Gastroesophageal sphincter (tissue), 3 donors: ENCODE data around the gene KDM5C.

Experiments used
- EP300 ChIP-seq: sonication (generic); formaldehyde crosslinking; IDR thresholded peaks from one replicate; pipeline ENCODE4 v1.6.1; 2017; ENCODE audit warnings: antibody characterized with exemption, mild to moderate bottlenecking
- POLR2A ChIP-seq, 2 donors: fragments of 450-650 bp; IDR thresholded peaks; one replicate each; pipeline ENCODE4 v1.6.1; 2017; ENCODE audit warnings: antibody characterized with exemption in 2 of 2, mild to moderate bottlenecking in 2 of 2, moderate library complexity in 1 of 2
- POLR2AphosphoS5 ChIP-seq: sonication (generic); formaldehyde crosslinking; IDR thresholded peaks from one replicate; pipeline ENCODE4 v1.6.1; 2017; ENCODE audit warnings: antibody characterized with exemption
- TF ChIP-seq, protein P1 (sequence below), 4 experiments: fragments of 200-600 bp in 2 of 4; fragments of 450-650 bp in 2 of 4; sonication (generic) in 1 of 4; IDR thresholded peaks; one replicate each; pipeline ENCODE4 v1.5.1; 2017 to 2019; ENCODE audit warnings: antibody characterized with exemption in 4 of 4, mild to moderate bottlenecking in 2 of 4, moderate library complexity in 2 of 4

DNA sequence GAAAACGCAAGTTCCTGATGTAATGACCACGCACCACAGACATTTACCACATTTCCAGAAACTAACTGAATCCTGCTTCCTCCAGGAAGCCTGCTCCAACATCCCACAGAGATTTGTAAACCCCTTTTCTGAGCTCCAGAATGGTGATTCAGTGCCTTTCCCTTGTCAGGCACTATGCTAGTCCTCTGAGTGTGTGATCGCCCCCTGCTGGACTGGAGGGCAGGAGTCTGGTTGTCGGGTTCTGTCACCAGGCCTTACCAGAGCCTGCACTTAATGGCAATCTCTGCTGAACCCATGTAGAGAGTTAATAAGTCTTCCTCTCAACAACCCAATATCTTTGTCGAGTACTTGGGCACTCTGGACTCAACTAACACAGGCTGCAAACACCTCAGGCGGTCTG, 14.5 kb upstream of the KDM5C start:
- TF ChIP-seq POLR2A (IDR thresholded peaks at IDR 0.05) (no peak), EP300 (no peak), POLR2AphosphoS5 (no peak)
- TF ChIP-seq, protein P1, sequence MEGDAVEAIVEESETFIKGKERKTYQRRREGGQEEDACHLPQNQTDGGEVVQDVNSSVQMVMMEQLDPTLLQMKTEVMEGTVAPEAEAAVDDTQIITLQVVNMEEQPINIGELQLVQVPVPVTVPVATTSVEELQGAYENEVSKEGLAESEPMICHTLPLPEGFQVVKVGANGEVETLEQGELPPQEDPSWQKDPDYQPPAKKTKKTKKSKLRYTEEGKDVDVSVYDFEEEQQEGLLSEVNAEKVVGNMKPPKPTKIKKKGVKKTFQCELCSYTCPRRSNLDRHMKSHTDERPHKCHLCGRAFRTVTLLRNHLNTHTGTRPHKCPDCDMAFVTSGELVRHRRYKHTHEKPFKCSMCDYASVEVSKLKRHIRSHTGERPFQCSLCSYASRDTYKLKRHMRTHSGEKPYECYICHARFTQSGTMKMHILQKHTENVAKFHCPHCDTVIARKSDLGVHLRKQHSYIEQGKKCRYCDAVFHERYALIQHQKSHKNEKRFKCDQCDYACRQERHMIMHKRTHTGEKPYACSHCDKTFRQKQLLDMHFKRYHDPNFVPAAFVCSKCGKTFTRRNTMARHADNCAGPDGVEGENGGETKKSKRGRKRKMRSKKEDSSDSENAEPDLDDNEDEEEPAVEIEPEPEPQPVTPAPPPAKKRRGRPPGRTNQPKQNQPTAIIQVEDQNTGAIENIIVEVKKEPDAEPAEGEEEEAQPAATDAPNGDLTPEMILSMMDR (IDR thresholded peaks at IDR 0.05), result no peak
